Measurements from ENCODE around the gene SLC17A1.

SLC17A1 gene
- 0.07 to 0.24 reads per million in 2 donors for total RNA-seq

GRCh38 chr6:25831532-25832306 lies at the start of gene SLC17A1:
Gene SLC17A1 (minus strand): TSS chr6:25832052. CDS start chr6:25830557, 1,495 bp downstream.
- DNase-seq: no peak

GRCh38 chr6:25880601-25881000 lies 48.7 kb upstream of the SLC17A1 start:
- no peak for DNase-seq

GRCh38 chr6:25878721-25879322 lies 47.0 kb upstream of the SLC17A1 start:
- no peak for DNase-seq

- no peak for DNase-seq
Measured at GRCh38 chr6:25875926-25876602, 44.2 kb upstream of the SLC17A1 start.

GRCh38 chr6:25875563-25875905 lies 43.7 kb upstream of the SLC17A1 start:
- no peak for DNase-seq

GRCh38 chr6:25874822-25875562 lies 43.1 kb upstream of the SLC17A1 start:
- no peak for DNase-seq

GRCh38 chr6:25874118-25874517 lies 42.3 kb upstream of the SLC17A1 start, which contains the start of gene SLC17A3:
Gene SLC17A3 (minus strand): TSS chr6:25874243. CDS start chr6:25868387, 5,856 bp downstream.
- DNase-seq: no peak

GRCh38 chr6:25872814-25873213 lies 41.0 kb upstream of the SLC17A1 start:
- DNase-seq: peak; percentile 19

- DNase-seq: no peak
Measured at GRCh38 chr6:25869840-25870239, 38.0 kb upstream of the SLC17A1 start.

- no peak for DNase-seq
Measured at GRCh38 chr6:25868436-25869183, 36.8 kb upstream of the SLC17A1 start.

- no peak for DNase-seq
Measured at GRCh38 chr6:25866011-25866410, 34.2 kb upstream of the SLC17A1 start.

GRCh38 chr6:25863360-25863759 lies 31.5 kb upstream of the SLC17A1 start:
- DNase-seq: no peak

GRCh38 chr6:25862199-25862598 lies 30.3 kb upstream of the SLC17A1 start:
- DNase-seq: no peak

- DNase-seq: no peak
Measured at GRCh38 chr6:25852756-25853155, 20.9 kb upstream of the SLC17A1 start.

- no peak for DNase-seq
Measured at GRCh38 chr6:25851961-25852360, 20.1 kb upstream of the SLC17A1 start.

GRCh38 chr6:25844518-25844917 lies 12.7 kb upstream of the SLC17A1 start:
- DNase-seq: no peak

- no peak for DNase-seq
Measured at GRCh38 chr6:25842526-25842925, 10.7 kb upstream of the SLC17A1 start.

GRCh38 chr6:25835442-25836283 lies 3.8 kb upstream of the SLC17A1 start:
- no peak for DNase-seq

GRCh38 chr6:25834950-25835349 lies 3.1 kb upstream of the SLC17A1 start:
- DNase-seq: no peak

GRCh38 chr6:25833136-25833535 lies 1.3 kb upstream of the SLC17A1 start:
- no peak for DNase-seq

GRCh38 chr6:25832670-25833069 lies 818 bp upstream of the SLC17A1 start:
- no peak for DNase-seq
